ENCODE measurements around the gene CCDC92.

CCDC92 gene

DNA sequence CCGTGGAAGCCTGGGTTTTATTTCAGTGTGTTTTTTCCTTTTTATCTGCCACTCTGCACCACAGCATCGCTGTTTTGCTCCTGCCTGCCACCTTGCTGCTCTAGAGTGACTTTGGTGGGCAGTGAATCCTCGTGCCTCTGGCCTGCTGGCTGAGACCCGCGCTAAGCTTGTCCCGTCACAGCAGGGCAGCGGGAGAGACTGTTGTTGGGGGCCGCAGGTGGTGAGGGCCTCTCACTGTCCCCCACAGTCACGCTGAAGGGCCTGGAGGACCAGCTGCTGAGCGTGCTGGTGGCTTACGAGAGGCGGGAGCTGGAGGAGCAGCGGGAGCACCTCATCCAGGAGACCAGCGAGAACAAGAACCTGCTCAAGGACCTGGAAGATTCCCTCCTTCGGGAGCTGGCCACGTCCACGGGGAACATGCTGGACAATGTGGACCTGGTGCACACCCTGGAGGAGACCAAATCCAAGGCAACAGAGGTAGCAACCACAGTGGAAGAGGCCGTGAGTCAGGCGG is 55.2 kb downstream of the CCDC92 start:
- H3K36me3 ChIP-seq (ENCODE audit: control insufficient read depth, low read length) = no peaks in the 10 kb centered on the region
- H3K27me3 ChIP-seq (ENCODE audit: control insufficient read depth, low read length) = no peaks in the 10 kb centered on the region
- H3K4me1 ChIP-seq (ENCODE audit: control insufficient read depth, low read length) = no peaks in the 10 kb centered on the region
- TF ChIP-seq, protein P1, sequence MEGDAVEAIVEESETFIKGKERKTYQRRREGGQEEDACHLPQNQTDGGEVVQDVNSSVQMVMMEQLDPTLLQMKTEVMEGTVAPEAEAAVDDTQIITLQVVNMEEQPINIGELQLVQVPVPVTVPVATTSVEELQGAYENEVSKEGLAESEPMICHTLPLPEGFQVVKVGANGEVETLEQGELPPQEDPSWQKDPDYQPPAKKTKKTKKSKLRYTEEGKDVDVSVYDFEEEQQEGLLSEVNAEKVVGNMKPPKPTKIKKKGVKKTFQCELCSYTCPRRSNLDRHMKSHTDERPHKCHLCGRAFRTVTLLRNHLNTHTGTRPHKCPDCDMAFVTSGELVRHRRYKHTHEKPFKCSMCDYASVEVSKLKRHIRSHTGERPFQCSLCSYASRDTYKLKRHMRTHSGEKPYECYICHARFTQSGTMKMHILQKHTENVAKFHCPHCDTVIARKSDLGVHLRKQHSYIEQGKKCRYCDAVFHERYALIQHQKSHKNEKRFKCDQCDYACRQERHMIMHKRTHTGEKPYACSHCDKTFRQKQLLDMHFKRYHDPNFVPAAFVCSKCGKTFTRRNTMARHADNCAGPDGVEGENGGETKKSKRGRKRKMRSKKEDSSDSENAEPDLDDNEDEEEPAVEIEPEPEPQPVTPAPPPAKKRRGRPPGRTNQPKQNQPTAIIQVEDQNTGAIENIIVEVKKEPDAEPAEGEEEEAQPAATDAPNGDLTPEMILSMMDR (IDR thresholded peaks at IDR 0.05; ENCODE audit: low read depth, low read length, poor library complexity, severe bottlenecking) = no peak
- TF ChIP-seq EZH2phosphoT487 (IDR thresholded peaks at IDR 0.05; ENCODE audit: borderline replicate concordance, low read length) = no peak
- H3K27ac ChIP-seq (ENCODE audit: low read depth, low read length) = no peak overlapping the region
- H3K9me2 ChIP-seq (replicated peaks; ENCODE audit: control insufficient read depth, low read length) = no peaks in the 10 kb centered on the region
- H3F3A ChIP-seq (ENCODE audit: control insufficient read depth, insufficient read depth) = 0 out of 2 replicates have a peak, but pooled peaks cover 4% of the 10 kb centered on the region
- no peak overlapping the region for H3K4me2 ChIP-seq (ENCODE audit: low read length)
- no peaks in the 10 kb centered on the region for H4K20me1 ChIP-seq (ENCODE audit: control insufficient read depth, insufficient read depth, low read depth, low read length)
- H3K4me3 ChIP-seq (ENCODE audit: low read length) = no peak overlapping the region
- H3K79me2 ChIP-seq (ENCODE audit: control insufficient read depth, low read length) = no peaks in the 10 kb centered on the region
- H3K9me3 ChIP-seq (ENCODE audit: control insufficient read depth, insufficient read depth, low read length) = no peaks in the 10 kb centered on the region

DNA sequence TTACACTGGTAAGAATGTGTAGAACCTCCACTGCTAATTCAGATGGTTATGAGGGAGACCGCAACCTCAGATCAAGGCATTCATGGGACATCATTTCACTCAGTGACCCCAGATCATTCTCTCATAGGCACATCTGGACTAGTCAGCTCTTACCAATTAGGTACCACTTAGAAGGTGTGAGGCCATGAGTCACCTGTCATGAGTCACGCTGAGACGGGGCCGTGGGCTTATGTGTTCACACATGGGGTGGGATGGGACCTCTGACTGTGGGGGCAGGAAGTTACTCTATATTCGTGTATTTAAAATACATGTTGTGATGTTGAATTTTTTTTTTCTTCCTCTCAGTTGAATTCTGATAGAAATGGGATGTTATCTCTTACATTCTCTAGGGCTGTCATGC is 55.9 kb downstream of the CCDC92 start:
- no peak overlapping the region for H3K4me3 ChIP-seq (ENCODE audit: low read length)
- TF ChIP-seq, protein P1 (IDR thresholded peaks at IDR 0.05; ENCODE audit: low read depth, low read length, poor library complexity, severe bottlenecking) = no peak
- no peak for TF ChIP-seq EZH2phosphoT487 (IDR thresholded peaks at IDR 0.05; ENCODE audit: borderline replicate concordance, low read length)

DNA sequence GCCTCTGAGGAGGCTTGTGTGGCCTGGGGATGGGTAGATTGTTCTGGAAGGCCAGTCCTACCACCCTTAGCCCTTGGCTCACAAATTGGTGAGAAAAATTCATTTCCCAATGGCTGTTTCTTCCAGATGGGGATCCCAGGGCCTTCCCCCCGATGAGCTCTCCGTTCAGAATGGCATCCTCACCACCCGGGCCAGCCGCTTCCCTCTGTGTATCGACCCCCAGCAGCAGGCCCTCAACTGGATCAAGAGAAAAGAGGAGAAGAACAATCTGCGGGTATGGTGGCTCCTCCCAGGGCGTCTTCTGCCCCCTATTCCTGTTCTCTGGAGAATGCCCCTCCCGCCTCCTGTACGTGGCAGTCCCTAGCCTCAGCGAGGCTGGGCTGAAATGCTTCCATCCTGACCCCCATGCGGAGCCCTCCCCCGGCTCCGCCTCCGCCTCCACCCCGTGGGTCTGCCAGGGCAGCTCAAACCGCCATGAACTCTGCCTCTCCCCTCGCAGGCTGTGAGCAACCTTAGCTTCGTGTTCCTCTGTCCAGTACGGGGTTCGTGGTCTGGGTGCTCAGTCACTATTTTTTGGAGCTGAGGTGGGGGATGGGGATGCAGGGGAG is 57.8 kb downstream of the CCDC92 start:
- no peaks in the 10 kb centered on the region for H3K9me2 ChIP-seq (replicated peaks; ENCODE audit: control insufficient read depth, low read length)
- no peaks in the 10 kb centered on the region for H3K4me1 ChIP-seq (ENCODE audit: control insufficient read depth, low read length)
- TF ChIP-seq, protein P1 (IDR thresholded peaks at IDR 0.05; ENCODE audit: low read depth, low read length, poor library complexity, severe bottlenecking) = no peak
- no peak for TF ChIP-seq EZH2phosphoT487 (IDR thresholded peaks at IDR 0.05; ENCODE audit: borderline replicate concordance, low read length)

More for the DNA sequence above, 55.9 kb downstream of the CCDC92 start:
- Histone ChIP-seq H3K4me1 (ENCODE audit: control insufficient read depth, low read length) (no peaks in the 10 kb centered on the region), H3K9me2 (replicated peaks; ENCODE audit: control insufficient read depth, low read length) (no peaks in the 10 kb centered on the region), H3K27me3 (ENCODE audit: control insufficient read depth, low read length) (no peaks in the 10 kb centered on the region), H3K9me3 (ENCODE audit: control insufficient read depth, insufficient read depth, low read length) (no peaks in the 10 kb centered on the region), H3F3A (ENCODE audit: control insufficient read depth, insufficient read depth) (0 out of 2 replicates have a peak, but pooled peaks cover 4% of the 10 kb centered on the region), H4K20me1 (ENCODE audit: control insufficient read depth, insufficient read depth, low read depth, low read length) (no peaks in the 10 kb centered on the region), H3K27ac (ENCODE audit: low read depth, low read length) (no peak overlapping the region), H3K4me2 (ENCODE audit: low read length) (no peak overlapping the region), H3K36me3 (ENCODE audit: control insufficient read depth, low read length) (no peaks in the 10 kb centered on the region), H3K79me2 (ENCODE audit: control insufficient read depth, low read length) (no peaks in the 10 kb centered on the region)

More for the DNA sequence above, 57.8 kb downstream of the CCDC92 start:
- Histone ChIP-seq H3F3A (ENCODE audit: control insufficient read depth, insufficient read depth) (peaks cover 11% of the 10 kb centered on the region), H3K4me2 (ENCODE audit: low read length) (no peak overlapping the region), H3K36me3 (ENCODE audit: control insufficient read depth, low read length) (no peaks in the 10 kb centered on the region), H3K27ac (ENCODE audit: low read depth, low read length) (no peak overlapping the region), H3K79me2 (ENCODE audit: control insufficient read depth, low read length) (no peaks in the 10 kb centered on the region), H3K4me3 (ENCODE audit: low read length) (no peak overlapping the region), H3K27me3 (ENCODE audit: control insufficient read depth, low read length) (no peaks in the 10 kb centered on the region), H3K9me3 (ENCODE audit: control insufficient read depth, insufficient read depth, low read length) (no peaks in the 10 kb centered on the region), H4K20me1 (ENCODE audit: control insufficient read depth, insufficient read depth, low read depth, low read length) (no peaks in the 10 kb centered on the region)
